Heart right ventricle (tissue), 16 donors: Measurements from ENCODE around the gene KRTAP4-16. TPM values are rescaled to one million over a fixed set of nuclear protein-coding genes. Genes with fewer than 3 reads are reported as not detected.
"Not testable (repeated sequence)": the region's sequence is repeated elsewhere in the genome, so short reads cannot be mapped to it uniquely, and the experiment has no call there.

Source experiments
- ATAC-seq, 8 donors: fragments of 200-7000 bp; cut with Tn5 transposase; one replicate each; pipeline ENCODE4 v1.9.1; 2020; ENCODE audit warnings: mild to moderate bottlenecking in 8 of 8, moderate library complexity in 8 of 8, moderate number of reproducible peaks in 1 of 8
- DNase-seq, 2 donors: peaks; one replicate each; pipeline ENCODE4 v3.0.0-alpha.2; 2020
- H3K27ac ChIP-seq, 10 donors: fragments of 200-600 bp; sonication (generic) in 2 of 10; one replicate each; pipeline versions ENCODE4 v1.5.0 to v1.8.0; 2020 to 2022; ENCODE audit warnings: mild to moderate bottlenecking in 3 of 10
- H3K27me3 ChIP-seq, 7 donors: fragments of 200-600 bp; one replicate each; pipeline ENCODE4 v1.8.0; 2021 to 2022; ENCODE audit warnings: mild to moderate bottlenecking in 2 of 7
- H3K36me3 ChIP-seq, 9 donors: fragments of 200-600 bp; sonication (generic) in 1 of 9; one replicate each; pipeline versions ENCODE4 v1.5.0 to v1.8.0; 2020 to 2022; ENCODE audit warnings: mild to moderate bottlenecking in 2 of 9
- H3K4me1 ChIP-seq, 9 donors: fragments of 200-600 bp; sonication (generic) in 1 of 9; one replicate each; pipeline versions ENCODE4 v1.5.0 to v1.8.0; 2020 to 2022; ENCODE audit warnings: mild to moderate bottlenecking in 4 of 9
- H3K4me3 ChIP-seq, 10 donors: fragments of 200-600 bp; sonication (generic) in 2 of 10; one replicate each; pipeline versions ENCODE4 v1.5.0 to v1.8.0; 2020 to 2022; ENCODE audit warnings: mild to moderate bottlenecking in 7 of 10, moderate library complexity in 2 of 10
- H3K9me3 ChIP-seq, 11 donors: fragments of 200-600 bp in 10 of 11; sonication (generic) in 2 of 11; one replicate each; pipeline versions ENCODE4 v1.5.0 to v1.8.0; 2013 to 2022; ENCODE audit warnings: mild to moderate bottlenecking in 2 of 11, control low read depth in 1 of 11, moderate library complexity in 1 of 11
- WGBS, 2 donors: extraction: QIAGEN DNeasy Blood & Tissue Kit; methylation state at CpG; one replicate each; pipeline ENCODE4 v1.1.7; 2013; ENCODE audit warnings: inconsistent platforms in 1 of 2; 5-methylcytosine and 5-hydroxymethylcytosine counted together
- intact Hi-C, 10 donors: fragments of 100-400 bp; cut with DNase I; formaldehyde crosslinking; loops; one replicate each; pipeline versions ENCODE4 v1.11.1 to v1.14.2; 2022
- polyA plus RNA-seq, 2 donors: library from polyadenylated mRNA; stranded (reverse); fragments of 200-250 nt; gene quantifications; one replicate each; pipeline ENCODE4 v1.2.3, GENCODE V29; 2013
- total RNA-seq, 10 donors: library from RNA; stranded (reverse); fragmentation: NEBNext Ultra II Directional in 3 of 10; extraction: Animal tissue kit (Norgen Biotek cat#: 25700) in 3 of 10; gene quantifications; one replicate each; pipeline versions ENCODE4 v1.2.1 to v1.2.4, GENCODE V29; 2021 to 2023
- TF ChIP-seq, protein P1 (sequence below), 9 donors: fragments of 200-600 bp; sonication (generic) in 2 of 9; IDR thresholded peaks; one replicate each; pipeline versions ENCODE4 v1.5.0 to v1.8.0; 2021 to 2022; ENCODE audit warnings: antibody characterized with exemption in 9 of 9, mild to moderate bottlenecking in 5 of 9, moderate library complexity in 1 of 9
- donor health status: Arrhythmogenic right ventricular cardiomyopathy.
- donor health status: ischemic (EF 13 %, LVEDD 7.1; RV severe dilation, severe dysfunction).
- donor health status: healthy with polysubstance abuse.
- donor health status: DM: no; HTN: yes; CAD: no.
- donor health status: DM: no; HTN: no; CAD: no.
- donor health status: ischemic (EF 25% LVEDD 6.9; RV normal size, moderate dysfunction).
- donor health status: ischemic (EF 25% LVEDD 5.7; RV mildly dilated, moderate dysfunction).
- donor health status: healthy.
- donor health status: DM: yes; HTN: yes; CAD: no.
- donor health status: Ischemic cardiomyopathy.
- donor health status: ischemic (EF 35%, LVEDD 5.7; RV mildly dilated, moderate dysfunction).
- donor health status: nonischemic (EF 11% LVEDD 7.7; RV severe dilation, severe dysfunction).
- donor health status: DM: yes; HTN: yes; CAD: no.
- donor health status: PGD.
- donor health status: ischemic (EF 29% LVEDD 5.4; RV normal size, mild dysfunction).
- donor health status: nonischemic (EF 23%, LVEDD 6.1; RV moderate dilation, normal function).

Gene KRTAP4-16
- total and polyA plus RNA-seq, 12 donors = not detected

DNA sequence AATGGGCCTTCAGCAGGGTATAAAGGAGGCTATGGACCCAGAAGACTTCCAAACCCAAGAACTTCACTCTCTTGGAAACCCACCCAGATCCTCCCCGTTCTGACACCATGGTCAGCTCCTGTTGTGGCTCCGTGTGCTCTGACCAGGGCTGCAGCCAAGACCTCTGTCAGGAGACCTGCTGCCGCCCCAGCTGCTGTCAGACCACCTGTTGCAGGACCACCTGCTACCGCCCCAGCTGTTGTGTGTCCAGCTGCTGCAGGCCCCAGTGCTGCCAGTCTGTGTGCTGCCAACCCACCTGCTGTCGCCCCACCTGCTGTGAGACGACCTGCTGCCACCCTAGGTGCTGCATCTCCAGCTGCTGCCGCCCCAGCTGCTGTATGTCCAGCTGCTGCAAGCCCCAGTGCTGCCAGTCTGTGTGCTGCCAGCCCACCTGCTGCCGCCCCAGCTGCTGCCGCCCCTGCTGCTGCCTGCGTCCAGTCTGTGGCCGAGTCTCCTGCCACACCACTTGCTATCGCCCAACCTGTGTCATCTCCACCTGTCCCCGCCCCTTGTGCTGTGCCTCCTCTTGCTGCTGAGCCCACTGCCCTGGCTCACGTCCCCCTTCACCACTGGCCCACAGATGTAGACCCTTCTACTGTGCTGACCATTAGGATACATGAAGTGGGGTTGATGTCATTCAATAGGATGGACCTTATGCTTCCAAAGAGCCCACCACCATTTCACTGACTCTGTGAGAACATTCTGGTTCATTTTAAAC, 17.7 kb downstream of the KRTAP4-16 start, which contains the start of gene KRTAP4-7:
Gene KRTAP4-7 (plus strand): TSS at position 51 of the 757 bp plus-strand sequence. CDS start 57 bp downstream, at position 108.
- H3K4me3 ChIP-seq, DNase-seq, H3K36me3 ChIP-seq, H3K4me1 ChIP-seq, H3K9me3 ChIP-seq, H3K27ac ChIP-seq, ATAC-seq: not testable (repeated sequence)
- peaks cover 0 to 16% (median 4%) of the 10 kb centered on the region in 7 donors for H3K27me3 ChIP-seq
- intact Hi-C loops = loop anchor here in 1 of 10 donors (5.0 kb wide), 1 partner anchor 83 kb away; the partner anchor contains the start of gene KRTAP4-3
- 76 to 78% methylated on average over 14 of the region's 14 CpGs for WGBS, 2 donors

DNA sequence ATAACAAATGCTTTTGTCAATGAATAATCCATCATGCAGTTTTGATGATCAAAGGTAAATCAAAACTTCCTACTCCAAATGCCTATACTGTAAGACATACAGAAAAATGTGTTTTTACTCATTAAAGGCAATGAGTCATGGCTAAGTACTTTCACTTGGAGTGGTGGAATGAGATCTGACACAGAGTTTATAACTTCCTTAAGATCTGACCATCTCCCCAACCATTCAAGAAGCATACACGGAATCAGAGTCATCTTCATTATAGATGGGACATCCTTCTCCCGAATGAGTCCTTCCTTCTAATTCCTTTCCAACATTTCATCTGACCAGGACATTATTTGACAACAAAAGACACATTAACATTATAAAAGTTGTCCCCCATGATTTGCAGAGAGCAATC, 18.6 kb downstream of the KRTAP4-16 start:
- DNase-seq, H3K4me1 ChIP-seq, H3K9me3 ChIP-seq, H3K4me3 ChIP-seq, H3K36me3 ChIP-seq, H3K27ac ChIP-seq, ATAC-seq: not testable (repeated sequence)
- peaks cover 0 to 23% (median 4%) of the 10 kb centered on the region in 7 donors for H3K27me3 ChIP-seq
- intact Hi-C loops = loop anchor here in 1 of 10 donors (5.0 kb wide), 1 partner anchor 84 kb away; the partner anchor contains the start of gene KRTAP4-3
- WGBS, 2 donors = 77 to 78% methylated on average over 2 of the region's 2 CpGs

DNA sequence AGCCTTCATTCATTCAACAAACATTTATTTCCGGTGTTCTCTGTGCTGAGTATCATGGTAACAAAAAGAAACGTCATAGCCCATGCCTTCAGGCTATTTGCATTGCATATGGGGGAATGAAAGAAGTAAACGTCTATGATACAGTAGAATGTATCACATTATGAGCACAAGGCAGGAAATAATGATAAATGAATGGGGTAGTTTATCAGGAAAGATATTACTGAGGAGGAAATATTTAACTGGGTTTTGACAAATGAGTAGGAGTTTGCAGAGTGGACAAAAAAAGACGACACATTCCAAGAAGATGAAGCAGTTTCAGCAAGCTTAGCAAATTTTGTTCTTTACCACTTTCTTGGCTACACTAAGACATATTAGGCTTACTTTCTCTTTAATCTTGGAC, 19.4 kb downstream of the KRTAP4-16 start:
- H3K36me3 ChIP-seq = no peaks in the 10 kb centered on the region
- intact Hi-C loops = loop anchor here in 1 of 10 donors (5.0 kb wide), 1 partner anchor 85 kb away; the partner anchor contains the start of gene KRTAP4-3
- TF ChIP-seq, protein P1, sequence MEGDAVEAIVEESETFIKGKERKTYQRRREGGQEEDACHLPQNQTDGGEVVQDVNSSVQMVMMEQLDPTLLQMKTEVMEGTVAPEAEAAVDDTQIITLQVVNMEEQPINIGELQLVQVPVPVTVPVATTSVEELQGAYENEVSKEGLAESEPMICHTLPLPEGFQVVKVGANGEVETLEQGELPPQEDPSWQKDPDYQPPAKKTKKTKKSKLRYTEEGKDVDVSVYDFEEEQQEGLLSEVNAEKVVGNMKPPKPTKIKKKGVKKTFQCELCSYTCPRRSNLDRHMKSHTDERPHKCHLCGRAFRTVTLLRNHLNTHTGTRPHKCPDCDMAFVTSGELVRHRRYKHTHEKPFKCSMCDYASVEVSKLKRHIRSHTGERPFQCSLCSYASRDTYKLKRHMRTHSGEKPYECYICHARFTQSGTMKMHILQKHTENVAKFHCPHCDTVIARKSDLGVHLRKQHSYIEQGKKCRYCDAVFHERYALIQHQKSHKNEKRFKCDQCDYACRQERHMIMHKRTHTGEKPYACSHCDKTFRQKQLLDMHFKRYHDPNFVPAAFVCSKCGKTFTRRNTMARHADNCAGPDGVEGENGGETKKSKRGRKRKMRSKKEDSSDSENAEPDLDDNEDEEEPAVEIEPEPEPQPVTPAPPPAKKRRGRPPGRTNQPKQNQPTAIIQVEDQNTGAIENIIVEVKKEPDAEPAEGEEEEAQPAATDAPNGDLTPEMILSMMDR (IDR thresholded peaks at IDR 0.05) = no peak
- H3K4me3 ChIP-seq = no peak overlapping the region
- DNase-seq (no peak), ATAC-seq (no peak)
- H3K9me3 ChIP-seq = no peaks in the 10 kb centered on the region
- H3K4me1 ChIP-seq = no peaks in the 10 kb centered on the region
- no peak overlapping the region for H3K27ac ChIP-seq
- peaks cover 0 to 22% (median 5%) of the 10 kb centered on the region in 7 donors for H3K27me3 ChIP-seq
- 58% methylated on average over 4 of the region's 4 CpGs for WGBS, 2 donors

DNA sequence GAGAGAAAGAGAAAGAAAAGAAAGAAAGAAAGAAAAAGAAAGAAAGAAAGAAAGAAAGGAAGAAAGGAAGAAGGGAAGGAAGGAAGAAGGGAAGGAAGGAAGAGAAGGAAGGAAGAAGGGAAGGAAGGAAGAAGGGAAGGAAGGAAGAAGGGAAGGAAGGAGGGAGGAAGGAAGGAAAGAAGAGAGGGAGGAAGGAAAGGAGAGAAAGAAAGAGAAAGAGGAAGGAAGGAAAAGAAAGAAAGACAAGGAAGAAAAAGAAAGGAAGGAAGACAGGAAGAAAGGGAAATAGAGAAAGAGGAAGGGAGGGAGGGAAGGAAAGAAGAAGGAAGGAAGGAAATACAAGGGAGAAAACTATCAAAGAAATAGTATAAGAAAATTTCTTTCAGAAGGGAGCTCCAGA, 25.2 kb downstream of the KRTAP4-16 start:
- H3K27ac ChIP-seq = no peak overlapping the region
- H3K4me1 ChIP-seq = no peaks in the 10 kb centered on the region
- no peak for ATAC-seq
- TF ChIP-seq, protein P1 (IDR thresholded peaks at IDR 0.05) = no peak
- no peak overlapping the region for H3K4me3 ChIP-seq
- H3K9me3 ChIP-seq = no peaks in the 10 kb centered on the region
- peaks cover 3 to 35% (median 13%) of the 10 kb centered on the region in 7 donors for H3K27me3 ChIP-seq
- intact Hi-C loops = no loop called here
- H3K36me3 ChIP-seq = no peaks in the 10 kb centered on the region
- DNase-seq = no peak

DNA sequence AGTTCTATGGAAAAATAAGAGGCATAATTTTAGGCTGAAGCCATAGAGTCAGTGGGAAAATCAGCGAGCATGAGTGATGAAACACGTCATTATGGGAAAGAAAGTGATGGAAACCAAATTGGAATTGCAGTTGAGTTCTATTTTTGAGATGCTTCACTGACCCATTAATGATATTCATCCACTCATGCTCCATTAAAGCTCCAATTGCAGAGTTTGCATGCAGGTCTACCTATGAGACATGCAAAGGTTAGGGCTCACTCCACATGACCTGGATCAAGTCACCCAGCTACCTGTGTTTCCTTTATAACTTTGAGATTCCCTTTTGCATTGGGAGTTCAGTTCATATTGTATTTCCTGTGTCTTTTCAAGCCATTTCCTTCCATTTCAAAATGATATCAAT, 28.3 kb downstream of the KRTAP4-16 start:
- ATAC-seq (no peak), DNase-seq (no peak)
- WGBS, 2 donors = 88 to 90% methylated on average over 2 of the region's 2 CpGs
- H3K9me3 ChIP-seq = no peaks in the 10 kb centered on the region
- peaks cover 3 to 21% (median 11%) of the 10 kb centered on the region in 7 donors for H3K27me3 ChIP-seq
- intact Hi-C loops = no loop called here
- H3K27ac ChIP-seq = no peak overlapping the region
- H3K4me1 ChIP-seq = no peaks in the 10 kb centered on the region
- no peak overlapping the region for H3K4me3 ChIP-seq
- TF ChIP-seq, protein P1 (IDR thresholded peaks at IDR 0.05) = no peak
- H3K36me3 ChIP-seq = no peaks in the 10 kb centered on the region
